ENCODE data around the gene NRXN3.
"Not testable (repeated sequence)": the region's sequence is repeated elsewhere in the genome, so short reads cannot be mapped to it uniquely, and the experiment has no call there.

Gene NRXN3

DNA sequence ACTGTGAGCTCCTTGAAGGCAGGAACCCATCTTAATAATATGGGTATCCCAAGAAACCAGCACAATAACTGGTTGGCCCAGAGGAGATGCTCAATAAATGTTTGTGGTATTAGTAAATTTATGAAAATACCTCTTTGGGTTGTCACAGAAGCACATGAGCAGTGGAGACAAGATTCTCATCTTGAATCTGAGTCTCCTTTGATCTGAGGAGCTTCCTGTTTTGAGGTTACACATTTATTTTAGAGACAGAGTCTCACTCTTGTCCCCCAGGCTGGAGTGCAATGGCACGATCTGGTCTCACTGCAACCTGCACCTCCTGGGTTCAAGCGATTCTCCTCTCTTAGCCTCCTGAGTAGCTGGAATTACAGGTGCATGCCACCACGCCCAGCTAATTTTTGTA, 247.4 kb downstream of the NRXN3 start:
- DNase-seq, result no peak

DNA sequence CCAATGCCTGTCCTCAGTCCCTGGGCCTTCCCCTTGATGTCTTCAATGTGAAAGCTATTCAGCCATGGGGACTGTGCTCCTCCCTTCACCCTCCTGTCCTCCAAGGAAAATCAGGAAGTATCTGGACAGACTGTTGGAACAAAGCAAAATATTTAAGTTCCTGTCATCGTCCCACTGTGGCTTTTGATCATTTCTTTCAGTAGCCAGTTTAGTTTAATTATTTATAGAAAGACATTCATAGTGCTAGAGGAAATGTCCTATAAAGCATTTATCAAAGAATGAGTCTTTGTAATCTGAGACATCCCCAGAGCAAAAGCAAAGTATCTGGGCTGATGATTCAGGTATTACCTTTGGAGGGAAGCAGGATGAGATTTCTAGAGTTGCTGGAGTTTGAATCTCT, 254.1 kb downstream of the NRXN3 start:
- DNase-seq, result no peak

DNA sequence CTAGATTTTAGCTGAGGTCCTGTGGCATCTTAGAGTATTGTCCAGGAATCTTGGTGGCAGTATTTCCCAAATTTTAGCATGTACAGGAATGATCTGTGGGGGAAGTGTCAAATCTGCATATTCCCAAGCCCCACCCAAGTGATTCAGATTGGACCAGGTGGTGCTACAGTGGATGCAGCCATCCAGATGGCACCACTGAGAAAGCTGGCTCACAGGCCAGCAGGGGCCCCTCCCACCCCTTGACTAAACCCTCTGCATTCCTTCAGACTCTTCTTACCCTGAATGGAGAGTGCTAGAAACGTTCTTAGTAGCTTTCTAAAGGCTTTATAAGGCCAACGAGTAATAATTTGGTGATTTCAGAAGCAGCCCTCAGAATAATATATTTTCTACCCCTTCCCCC, 255.2 kb downstream of the NRXN3 start:
- DNase-seq, result no peak

DNA sequence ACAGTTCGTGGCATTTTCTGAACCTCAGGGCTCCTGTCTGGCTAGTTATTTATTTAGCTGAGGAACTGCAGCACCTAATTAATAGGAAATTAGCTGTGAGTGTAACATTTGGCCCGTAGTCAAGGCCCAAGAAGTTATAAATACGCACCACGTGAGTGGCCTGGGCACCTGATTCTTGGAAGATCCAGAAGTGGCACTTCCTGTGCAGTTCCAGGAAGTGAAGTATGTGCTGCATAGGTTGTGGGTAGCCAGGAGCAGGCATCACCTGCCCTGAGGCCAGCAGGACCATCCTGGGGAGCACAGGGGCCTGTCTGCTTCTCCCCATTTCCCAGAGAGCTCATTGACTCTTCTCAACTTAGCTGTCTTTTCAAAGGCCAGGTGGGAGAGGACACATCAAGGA, 255.6 kb downstream of the NRXN3 start:
- DNase-seq, result no peak

DNA sequence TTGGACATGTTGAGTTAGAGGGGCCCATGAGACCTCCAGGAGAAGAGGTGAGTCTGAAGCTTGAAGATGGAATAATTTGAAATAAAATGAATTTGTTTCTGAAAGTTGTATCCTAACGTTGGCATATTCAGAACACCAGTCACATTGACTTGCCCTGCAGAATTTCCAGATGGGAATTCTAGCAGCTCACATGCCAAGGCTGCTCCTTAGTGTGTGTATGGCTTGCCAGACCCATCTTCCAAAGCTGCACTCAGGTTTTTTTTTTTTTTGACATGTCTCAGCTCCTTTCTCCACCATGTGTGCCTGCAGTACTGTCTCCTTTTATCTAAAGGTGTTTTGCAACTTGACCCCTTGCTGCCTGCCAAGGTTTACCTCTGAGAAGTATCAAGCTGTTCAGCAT, 261.9 kb downstream of the NRXN3 start:
- no peak for DNase-seq

DNA sequence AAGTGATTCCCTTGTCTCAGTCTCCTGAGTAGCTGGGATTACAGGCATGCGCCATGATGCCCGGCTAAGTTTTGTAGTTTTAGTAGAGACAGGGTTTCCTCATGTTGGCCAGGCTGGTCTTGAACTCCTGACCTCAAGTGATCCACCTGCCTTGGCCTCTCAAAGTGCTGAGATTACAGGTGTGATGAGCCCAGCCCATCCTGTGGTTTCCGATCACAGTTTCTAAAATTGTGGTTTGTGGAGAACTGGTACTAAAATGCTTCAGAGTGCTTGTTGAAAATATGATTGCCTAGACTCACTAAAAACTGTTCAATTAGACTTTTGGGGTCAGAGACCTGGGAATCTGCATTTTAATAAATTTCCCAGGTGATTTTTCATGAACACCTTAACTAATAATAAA, 267.3 kb downstream of the NRXN3 start:
- DNase-seq, result not testable (repeated sequence)

DNA sequence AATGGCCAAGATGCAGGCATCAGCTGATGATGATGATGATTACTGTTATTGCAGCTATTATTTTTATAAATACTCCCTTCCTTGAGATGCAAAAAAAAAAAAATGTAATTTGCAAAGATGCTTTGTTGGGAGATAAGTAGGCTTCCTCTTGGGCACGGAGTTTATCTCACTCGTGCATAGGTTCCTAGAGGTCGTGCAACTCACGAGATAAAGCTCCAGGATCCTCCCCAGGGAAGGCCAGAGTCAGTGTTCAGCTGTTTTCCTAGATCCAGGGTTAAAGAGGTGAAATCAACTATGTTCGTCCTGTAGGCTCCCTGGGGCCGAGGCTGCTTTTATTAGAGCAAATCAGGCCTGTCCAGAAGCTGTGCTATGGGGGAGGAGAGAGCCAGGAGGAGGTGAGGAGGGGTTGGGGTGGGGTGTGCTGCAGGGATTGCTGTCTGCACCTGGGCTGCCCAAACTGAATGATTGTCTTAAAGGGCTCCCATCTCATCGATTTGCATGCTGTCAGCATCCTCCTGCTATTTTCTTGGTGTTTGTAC, 270.3 kb downstream of the NRXN3 start:
- DNase-seq, result no peak

DNA sequence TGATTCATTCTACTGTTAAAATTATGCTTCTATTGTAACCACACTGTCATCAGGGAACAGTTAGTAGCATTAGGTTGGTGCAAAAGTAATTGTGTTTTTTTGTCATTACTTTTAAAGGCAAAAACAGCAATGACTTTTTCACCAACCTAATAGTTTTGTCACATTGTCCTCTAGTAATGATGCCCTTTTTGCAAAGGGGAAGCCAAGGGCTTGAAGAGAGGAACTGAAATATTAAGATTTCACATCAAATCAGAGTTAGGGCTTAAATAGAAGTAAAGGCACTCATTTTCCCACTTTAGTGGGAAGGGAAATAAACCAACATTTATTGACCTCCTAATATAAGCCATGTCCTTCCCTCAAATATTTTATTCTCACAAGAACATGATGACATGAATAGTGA, 273.7 kb downstream of the NRXN3 start:
- no peak for DNase-seq

DNA sequence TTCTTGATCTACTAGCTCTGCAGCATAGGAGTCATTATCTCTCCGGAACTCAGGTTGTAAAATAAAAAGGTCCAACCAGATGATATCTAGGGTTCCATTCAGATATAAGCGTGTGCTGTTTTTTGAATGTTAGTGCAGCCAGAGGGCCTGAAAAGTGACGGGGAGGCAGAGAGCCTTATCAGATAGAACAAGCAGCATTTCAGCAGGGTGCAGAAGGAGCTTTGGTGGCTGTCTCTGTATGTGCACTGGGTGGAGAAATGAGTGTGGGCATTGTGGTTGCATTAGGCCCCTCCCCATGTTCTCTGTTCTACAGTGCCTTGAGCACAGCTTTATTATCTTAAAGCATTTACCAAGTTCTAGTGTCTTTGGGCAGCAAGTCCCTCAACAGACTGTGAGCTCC, 275.1 kb downstream of the NRXN3 start:
- peak in 1 of 5 experiments; percentile 34 for DNase-seq

DNA sequence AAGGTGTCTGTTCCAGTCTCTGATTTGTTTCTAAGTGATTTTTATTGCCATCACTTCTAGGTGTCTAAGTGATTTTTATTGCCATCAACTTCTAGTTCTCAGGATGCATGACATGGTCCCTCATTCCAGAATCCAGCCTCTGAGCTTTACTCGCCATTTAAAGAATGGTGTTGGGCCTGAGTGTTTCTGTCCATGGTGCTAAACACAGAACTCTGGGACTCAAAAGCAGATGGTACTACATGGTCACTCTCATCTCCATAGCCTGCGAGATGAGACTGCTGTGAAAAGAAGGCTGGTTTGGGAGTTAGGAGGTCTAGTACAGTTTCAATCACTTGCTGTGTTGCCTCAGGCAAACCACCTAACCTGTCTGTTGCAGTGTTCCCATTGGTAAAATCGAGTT, 276.6 kb downstream of the NRXN3 start:
- no peak for DNase-seq

DNA sequence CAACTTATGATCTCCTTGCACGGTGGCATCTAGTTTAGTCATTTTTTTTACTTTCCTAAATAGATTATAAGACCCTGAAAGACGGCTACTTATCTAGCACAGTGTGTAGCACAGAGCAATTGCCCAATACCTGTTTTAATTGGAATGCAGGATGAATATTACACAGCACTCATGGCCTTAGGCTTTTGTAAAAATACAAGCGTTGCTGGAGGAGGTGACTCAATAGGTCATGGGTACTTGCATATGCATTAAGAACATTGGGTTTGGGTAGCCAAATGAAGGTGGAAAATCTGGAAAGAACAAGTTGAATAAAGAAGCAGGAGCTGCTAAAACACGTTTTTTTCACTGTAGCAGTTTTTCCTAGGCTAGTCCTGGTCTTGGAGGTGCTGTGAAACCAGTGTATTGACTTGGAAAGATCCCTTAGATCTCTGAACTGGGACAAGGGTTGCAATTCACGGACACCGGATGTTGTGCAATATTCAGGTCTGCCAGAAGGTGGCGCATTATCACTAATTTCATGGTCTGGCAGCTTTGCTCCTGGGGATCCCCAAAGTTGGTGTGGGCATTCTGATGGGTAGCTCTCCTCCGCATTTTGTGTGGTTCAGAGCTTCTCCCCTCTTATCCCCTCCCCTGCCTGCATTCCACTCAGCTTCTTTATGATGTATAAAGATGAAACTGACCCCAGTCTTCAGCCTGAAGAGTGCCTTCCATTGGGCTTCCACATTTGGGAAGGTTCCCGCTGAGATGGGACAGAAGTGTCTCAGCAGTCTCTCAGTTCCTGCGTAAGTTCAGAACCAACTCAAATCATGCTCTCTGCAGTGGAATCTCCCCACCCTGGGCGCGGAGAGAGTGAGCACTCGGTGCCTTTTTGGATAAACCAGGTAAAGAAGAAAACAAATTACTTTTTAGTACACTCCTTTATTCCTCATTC, 278.3 kb downstream of the NRXN3 start:
- peak in 1 of 5 experiments; percentile 28 for DNase-seq

DNA sequence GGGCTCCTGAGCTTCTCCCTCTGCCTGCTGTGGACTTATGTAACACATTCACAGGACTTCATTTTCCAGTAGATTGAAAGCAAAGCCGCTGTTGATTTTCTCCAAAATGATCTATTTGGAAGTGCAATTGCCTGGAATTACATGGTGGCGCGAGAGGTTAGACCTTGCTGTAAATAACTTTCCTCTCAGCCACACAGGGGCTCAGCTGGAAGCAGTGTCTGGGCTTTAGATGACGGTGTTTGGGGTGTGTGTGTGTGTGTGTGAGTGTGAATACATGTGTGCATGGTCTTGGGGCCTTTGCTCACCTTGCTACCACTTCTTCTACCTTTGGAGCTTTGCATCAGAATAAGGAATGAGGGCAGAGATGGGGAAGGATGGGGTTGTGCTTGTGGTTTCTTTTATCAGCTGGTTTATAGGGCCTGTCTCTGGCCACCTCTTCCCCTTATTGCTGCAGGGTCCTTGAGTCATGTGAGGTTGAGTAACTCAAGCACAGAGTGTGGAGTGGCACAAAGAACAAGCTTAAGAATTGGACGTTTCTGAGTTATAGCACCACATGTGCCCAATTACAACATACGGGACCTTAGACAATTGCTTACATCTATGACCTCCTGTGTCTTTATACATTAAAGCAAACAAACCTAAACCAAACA, 280.6 kb downstream of the NRXN3 start:
- DNase-seq, result no peak

DNA sequence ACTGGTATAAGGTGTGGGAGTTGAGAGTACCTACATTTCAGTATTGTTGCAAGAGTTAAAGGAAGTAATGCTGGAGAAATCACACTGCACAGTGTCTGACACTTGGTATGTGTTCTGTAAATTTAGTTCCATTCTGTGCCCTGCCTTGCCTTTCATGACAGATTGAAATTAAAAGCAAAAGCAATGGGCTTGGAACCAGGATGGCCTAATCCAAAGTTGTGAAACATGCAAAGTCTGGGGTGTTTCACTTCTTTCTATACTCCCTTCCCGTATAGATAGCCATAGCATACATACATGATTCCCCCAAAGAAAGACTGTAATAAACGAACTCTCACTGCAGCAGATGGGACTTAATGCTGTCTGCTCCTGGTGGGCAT, 281.1 kb downstream of the NRXN3 start:
- DNase-seq, result no peak

DNA sequence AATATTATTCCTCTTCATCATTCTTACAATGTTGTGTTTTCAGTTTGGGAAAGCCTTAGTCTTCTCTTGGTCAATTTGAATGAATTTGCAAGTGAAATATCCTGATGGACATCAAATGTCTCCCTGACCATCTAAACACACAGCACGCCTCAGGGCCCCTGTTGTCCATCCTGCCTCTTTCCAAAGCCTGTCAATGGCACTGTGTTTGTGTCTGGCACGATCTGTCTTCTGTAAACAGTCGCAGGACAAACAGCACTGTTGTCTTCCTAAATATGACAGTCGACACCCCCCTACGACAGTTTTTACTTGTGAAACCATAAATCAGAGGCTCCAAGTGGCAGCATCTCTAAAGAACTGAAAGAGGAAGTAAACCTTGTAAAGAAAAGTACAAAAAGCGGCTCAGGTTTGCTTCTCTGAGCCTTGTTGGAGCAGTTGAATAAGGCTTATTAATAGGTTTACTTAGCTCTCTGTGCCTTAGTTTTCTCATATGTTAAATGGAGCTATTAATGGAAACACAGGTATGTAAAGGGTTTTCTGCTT, 285.8 kb downstream of the NRXN3 start:
- DNase-seq, result no peak

DNA sequence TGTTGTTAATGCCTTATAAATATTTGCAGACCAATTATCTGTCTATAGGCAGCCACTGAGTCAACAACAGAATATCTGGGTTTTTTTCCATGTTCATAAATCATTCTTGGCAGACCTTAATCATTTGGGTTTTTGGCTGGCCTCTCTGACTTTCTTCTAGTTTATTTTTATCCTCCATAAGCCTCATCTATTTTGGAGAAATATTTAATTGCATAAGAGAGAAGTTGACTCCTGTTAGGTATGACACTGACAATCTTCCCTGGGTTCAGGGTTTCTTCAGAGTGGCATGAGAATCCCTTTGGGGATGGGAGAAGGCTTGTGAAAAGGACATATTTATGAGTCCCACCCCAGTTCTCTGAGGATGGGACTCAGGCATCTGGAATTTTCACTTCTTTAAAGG, 299.8 kb downstream of the NRXN3 start:
- no peak for DNase-seq

DNA sequence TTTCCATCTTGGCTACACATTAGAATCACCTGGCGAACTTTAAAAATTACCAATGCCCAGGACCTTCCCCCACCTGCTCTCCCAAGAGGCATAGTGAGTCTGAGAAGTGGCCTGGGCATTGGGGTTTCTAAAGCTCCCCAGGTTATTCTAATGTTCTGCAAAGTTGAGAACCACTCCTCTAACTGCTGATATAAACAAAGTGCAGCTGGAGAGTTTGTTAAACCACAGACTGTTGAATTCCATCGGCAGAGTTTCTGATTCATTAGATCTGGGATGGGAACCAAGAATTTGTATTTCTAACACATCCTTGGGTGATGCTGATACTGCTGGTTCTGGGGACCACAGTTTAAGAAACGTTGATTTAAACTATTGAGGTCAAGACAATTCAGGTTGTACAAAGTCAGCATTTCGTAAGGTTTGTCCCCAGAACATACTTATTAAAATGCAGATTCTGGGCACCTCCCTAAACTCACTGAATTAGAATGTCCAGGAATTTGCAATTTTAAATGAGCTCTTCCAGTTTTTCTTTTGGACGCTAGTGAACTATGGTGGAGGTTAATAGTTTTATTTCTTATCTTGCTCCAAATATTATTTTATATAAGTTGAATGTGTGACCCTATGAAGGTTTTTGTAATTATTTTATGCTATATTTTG, 309.1 kb downstream of the NRXN3 start:
- no peak for DNase-seq

DNA sequence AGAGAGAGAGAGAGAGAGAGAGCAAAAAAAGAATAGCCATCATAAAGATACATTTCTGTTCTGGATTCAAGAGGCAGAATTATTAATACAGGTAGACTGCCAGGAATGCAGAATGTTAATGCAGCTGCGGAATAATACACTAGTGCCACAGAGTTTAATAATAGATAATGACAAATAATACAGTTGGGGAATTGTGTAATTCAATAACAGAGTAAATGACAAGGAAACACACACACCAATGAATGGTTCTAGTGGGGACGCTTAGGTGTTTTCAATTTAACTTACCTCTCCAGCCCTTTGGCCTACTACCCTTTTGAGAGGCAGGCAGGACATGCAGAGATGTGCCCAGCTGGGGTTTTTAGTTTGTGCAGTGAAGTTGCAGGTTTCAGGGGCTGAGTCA, 313.9 kb downstream of the NRXN3 start:
- no peak for DNase-seq

DNA sequence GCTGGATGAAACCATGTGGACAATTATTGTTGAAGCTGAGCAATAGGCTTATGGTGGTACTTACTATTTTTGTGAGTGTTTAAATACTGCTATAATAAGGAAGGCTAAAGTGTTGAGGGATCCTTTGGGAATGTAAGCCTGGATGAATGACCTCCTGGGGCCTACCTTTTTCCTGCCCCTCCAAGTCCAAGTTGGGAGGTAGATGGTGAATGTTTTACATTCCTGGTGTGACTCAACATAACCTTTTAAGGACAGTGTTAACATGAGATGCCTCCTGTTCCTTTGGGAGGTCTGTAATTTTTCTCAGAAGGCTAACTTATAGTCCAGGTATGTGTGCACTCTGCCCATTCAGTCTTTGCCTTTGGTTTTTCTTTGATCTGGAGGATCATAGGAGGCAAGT, 315.9 kb downstream of the NRXN3 start:
- no peak for DNase-seq

DNA sequence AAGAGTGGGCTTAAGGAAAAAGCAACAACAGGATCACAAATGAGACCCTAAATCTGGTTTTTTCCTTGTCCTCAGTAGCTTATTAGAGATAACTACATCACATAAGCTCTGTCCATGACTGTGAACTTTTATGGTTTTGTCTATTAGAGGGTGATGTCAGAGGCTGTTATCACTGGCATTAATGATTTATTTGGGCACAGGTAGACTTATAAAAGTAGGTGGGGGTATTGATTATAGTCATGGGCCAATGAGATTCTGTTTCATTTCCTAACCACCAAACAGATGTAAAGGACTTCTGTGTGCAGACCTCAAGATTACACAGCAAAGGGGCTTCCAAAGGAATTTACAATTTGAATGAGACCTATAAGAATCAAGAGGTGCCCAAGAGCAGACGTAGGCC, 316.4 kb downstream of the NRXN3 start:
- no peak for DNase-seq

DNA sequence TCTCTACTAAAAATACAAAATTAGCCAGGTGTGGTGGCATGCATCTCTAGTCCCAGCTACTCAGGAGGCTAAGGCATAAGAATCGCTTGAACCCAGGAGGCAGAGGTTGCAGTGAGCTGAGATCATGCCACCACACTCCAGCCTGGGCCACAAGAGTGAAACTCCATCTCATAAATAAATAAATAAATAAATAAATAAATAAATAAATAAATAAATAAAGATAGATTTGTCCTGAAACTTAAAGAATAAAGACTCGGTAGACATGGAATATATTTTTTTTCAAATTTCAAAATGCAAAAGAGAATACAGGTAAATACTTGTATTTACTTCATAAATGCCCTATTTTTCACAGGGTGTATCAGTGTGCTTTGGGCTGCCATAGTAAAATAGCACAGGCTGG, 317.4 kb downstream of the NRXN3 start:
- DNase-seq, result not testable (repeated sequence)

DNA sequence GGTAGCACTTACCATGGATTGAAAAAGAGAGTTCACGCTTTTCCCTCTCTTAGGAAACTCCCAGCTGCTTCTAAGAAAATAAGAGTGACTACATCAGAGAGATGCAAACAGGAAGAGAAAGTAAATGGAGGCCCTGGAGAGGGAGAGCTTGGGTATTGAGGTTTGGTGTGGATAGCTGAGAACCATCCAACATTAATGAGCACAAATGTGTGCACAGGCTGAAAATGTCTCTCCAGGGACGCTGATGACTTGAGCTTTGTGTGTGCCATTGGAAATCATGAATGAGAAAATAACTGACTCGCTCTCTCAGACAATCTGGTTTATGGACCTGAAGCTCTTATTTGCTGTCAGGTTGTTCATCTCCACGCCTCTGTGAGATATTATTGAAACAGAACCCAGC, 318.8 kb downstream of the NRXN3 start:
- no peak for DNase-seq

DNA sequence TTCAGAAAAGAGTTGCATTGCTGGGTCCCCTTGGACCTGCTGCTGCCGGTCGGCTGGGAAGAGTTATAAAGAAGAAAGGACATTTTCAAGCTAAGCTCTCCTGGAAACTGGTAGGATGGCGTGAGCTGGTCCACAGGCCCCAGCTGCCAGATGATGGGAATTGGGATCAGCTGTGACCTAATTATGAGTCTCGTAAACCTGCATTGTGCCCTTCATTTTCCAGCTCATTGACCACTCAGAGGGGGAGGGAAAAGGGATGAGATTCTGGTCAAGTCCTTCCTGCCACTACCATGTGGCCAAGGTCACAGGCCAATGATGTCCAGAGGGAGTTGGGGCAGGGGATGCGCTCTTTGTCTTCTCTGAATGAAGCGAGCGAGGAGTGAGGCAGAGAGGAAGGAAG, 320.9 kb downstream of the NRXN3 start:
- no peak for DNase-seq

DNA sequence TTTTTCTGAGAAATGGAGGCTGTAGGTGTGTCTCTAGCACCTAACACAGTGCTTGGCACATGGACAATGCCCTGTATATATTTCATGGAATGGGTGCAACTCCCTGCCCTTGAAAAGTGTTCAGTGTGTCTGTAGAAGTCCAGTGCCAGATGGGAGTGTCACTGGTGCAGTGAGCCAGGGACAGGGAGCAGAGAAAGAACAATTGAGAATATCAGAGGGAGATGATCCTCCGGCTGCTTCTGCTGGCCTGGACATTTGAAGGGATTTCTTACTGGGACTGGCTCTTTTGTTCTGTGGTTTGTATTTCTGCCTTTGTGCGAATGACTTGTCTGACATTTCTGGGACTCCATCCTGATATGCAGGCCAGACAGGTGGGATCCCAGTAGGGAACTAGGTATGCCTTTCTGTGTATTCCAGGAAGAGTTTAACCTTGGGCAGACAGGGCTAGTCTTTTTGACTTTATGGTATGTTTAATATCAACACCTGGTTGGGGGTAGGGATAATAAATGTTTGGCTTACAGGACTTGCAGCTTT, 328.0 kb downstream of the NRXN3 start:
- DNase-seq, result no peak
